SU-DHL-6 (cell line): ENCODE measurements around the gene RAN.
"Not testable (repeated sequence)": the region's sequence is repeated elsewhere in the genome, so short reads cannot be mapped to it uniquely, and the experiment has no call there.

ENCODE experiments used
- H2AFZ ChIP-seq: fragments of 200-600 bp; sonication (generic); 2 replicates; pipeline ENCODE4 v1.6.1; 2014; ENCODE audit warnings: low read depth, mild to moderate bottlenecking, moderate library complexity, mixed read lengths, antibody characterized with exemption, low read length; ENCODE audit not compliant: severe bottlenecking
- H3F3A ChIP-seq: fragments of 200-600 bp; shearing (Covaris generic); 2 replicates; pipeline ENCODE4 v1.6.0; 2016; ENCODE audit warnings: antibody characterized with exemption, mild to moderate bottlenecking; ENCODE audit not compliant: insufficient read depth
- H3K27ac ChIP-seq: fragments of 200-600 bp; sonication (generic); 2 replicates; pipeline ENCODE4 v1.5.1; 2016; ENCODE audit warnings: low read depth, mild to moderate bottlenecking, low read length, moderate library complexity, mixed read lengths
- H3K27me3 ChIP-seq: fragments of 200-600 bp; sonication (generic), shearing (Covaris generic); 2 replicates; pipeline ENCODE4 v1.6.0; 2014; ENCODE audit warnings: mild to moderate bottlenecking, low read length
- H3K36me3 ChIP-seq: fragments of 200-600 bp; sonication (generic); 2 replicates; pipeline ENCODE4 v1.6.1; 2014; ENCODE audit warnings: mild to moderate bottlenecking, low read length, mixed read lengths
- H3K4me2 ChIP-seq: fragments of 300-600, 200-600 bp; shearing (Covaris generic), sonication (generic); 2 replicates; pipeline ENCODE4 v1.6.0; 2014; ENCODE audit warnings: low read length, low read depth, mild to moderate bottlenecking; ENCODE audit not compliant: poor library complexity, severe bottlenecking
- H3K4me3 ChIP-seq: fragments of 200-600 bp; sonication (generic); 2 replicates; pipeline ENCODE4 v1.5.1; 2014; ENCODE audit warnings: antibody characterized with exemption, low read length, mild to moderate bottlenecking, mixed read lengths; ENCODE audit not compliant: insufficient read depth, poor library complexity, severe bottlenecking
- H3K79me2 ChIP-seq: fragments of 200-600 bp; sonication (generic); 2 replicates; pipeline ENCODE4 v1.6.1; 2014; ENCODE audit warnings: mild to moderate bottlenecking, low read length, moderate library complexity; ENCODE audit not compliant: insufficient read depth
- H3K9ac ChIP-seq: fragments of 200-600 bp; sonication (generic); 2 replicates; pipeline ENCODE4 v1.7.0; 2014; ENCODE audit warnings: mild to moderate bottlenecking, low read length
- H3K9me2 ChIP-seq: fragments of 200-600 bp; sonication (generic); replicated peaks from 2 replicates; pipeline ENCODE4 v1.6.1; 2014; ENCODE audit warnings: low read length; ENCODE audit not compliant: insufficient read depth
- H3K9me3 ChIP-seq: fragments of 200-600 bp; sonication (generic); 2 replicates; pipeline ENCODE4 v1.6.1; 2014; ENCODE audit warnings: low read length, mixed read lengths; ENCODE audit not compliant: insufficient read depth
- H4K20me1 ChIP-seq: fragments of 200-600 bp; sonication (generic); 2 replicates; pipeline ENCODE4 v1.6.1; 2014; ENCODE audit warnings: low read depth, mild to moderate bottlenecking, antibody characterized with exemption, low read length, moderate library complexity, mixed read lengths
- EZH2phosphoT487 ChIP-seq: fragments of 200-600 bp; sonication (generic), shearing (Covaris generic); conservative IDR thresholded peaks from 2 replicates; pipeline ENCODE4 v1.6.1; 2018; ENCODE audit warnings: mild to moderate bottlenecking, antibody characterized with exemption, low read length, moderate library complexity, mixed read lengths
- TF ChIP-seq, protein P1 (sequence below): fragments of 200-600 bp; sonication (generic); IDR thresholded peaks from one replicate; pipeline ENCODE4 v1.5.1; 2017; ENCODE audit warnings: antibody characterized with exemption, mild to moderate bottlenecking, low read length, moderate library complexity; ENCODE audit not compliant: insufficient read depth, poor library complexity, severe bottlenecking

Gene RAN

DNA sequence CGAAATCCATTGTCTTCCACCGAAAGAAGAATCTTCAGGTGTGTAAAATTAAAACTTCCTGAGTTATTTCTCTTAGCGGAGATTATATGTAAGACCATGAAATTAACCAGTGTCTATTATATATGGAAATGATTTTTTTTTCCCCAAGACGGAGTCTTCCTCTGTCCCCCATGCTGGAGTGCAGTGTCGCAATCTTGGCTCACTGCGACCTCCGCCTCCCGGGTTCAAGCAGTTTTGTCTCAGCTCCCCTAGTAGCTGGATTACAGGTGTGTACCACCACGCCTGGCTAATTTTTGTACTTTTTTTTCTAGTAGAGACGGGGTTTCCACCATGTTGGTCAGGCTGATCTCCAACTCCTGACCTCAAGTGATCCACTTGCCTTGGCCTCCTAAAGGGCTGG is 2.8 kb downstream of the RAN start:
- peaks cover 30% of the 10 kb centered on the region for H3K79me2 ChIP-seq
- no peaks in the 10 kb centered on the region for H3K9me3 ChIP-seq
- no peaks in the 10 kb centered on the region for H3K27me3 ChIP-seq
- no peak overlapping the region for H2AFZ ChIP-seq
- peaks cover 37% of the 10 kb centered on the region for H4K20me1 ChIP-seq
- no peak overlapping the region for H3K4me3 ChIP-seq
- no peaks in the 10 kb centered on the region for H3K9me2 ChIP-seq
- H3K27ac ChIP-seq: no peak overlapping the region
- H3F3A ChIP-seq: peaks cover 85% of the 10 kb centered on the region
- H3K36me3 ChIP-seq: peaks cover 44% of the 10 kb centered on the region
- TF ChIP-seq EZH2phosphoT487: no peak
- TF ChIP-seq, protein P1, sequence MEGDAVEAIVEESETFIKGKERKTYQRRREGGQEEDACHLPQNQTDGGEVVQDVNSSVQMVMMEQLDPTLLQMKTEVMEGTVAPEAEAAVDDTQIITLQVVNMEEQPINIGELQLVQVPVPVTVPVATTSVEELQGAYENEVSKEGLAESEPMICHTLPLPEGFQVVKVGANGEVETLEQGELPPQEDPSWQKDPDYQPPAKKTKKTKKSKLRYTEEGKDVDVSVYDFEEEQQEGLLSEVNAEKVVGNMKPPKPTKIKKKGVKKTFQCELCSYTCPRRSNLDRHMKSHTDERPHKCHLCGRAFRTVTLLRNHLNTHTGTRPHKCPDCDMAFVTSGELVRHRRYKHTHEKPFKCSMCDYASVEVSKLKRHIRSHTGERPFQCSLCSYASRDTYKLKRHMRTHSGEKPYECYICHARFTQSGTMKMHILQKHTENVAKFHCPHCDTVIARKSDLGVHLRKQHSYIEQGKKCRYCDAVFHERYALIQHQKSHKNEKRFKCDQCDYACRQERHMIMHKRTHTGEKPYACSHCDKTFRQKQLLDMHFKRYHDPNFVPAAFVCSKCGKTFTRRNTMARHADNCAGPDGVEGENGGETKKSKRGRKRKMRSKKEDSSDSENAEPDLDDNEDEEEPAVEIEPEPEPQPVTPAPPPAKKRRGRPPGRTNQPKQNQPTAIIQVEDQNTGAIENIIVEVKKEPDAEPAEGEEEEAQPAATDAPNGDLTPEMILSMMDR: no peak
- 0 out of 2 replicates have a peak overlapping the region, but pooled peaks have one; percentile 99 for H3K9ac ChIP-seq
- H3K4me2 ChIP-seq: peak overlapping the region; percentile 78

DNA sequence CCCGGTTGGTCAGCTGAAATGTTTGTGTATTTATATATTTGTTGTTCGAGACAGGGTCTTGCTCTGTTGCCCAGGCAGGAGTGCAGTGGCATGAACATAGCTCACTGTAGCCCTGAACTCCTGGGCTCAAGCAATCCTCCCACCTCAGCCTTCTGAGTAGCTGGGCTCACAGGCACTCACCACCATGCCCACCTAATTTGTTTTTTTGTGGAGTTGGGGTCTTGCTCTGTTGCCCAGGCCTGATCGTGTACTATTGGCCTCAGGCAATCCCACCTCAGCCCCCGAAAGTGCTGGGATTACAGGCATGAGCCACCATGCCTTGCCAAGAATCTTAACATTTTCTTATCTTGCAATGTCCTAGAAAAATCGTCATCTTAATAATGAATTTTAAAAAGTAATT is 3.3 kb downstream of the RAN start:
- H4K20me1 ChIP-seq: peaks cover 37% of the 10 kb centered on the region
- H3K4me3 ChIP-seq: no peak overlapping the region
- TF ChIP-seq, protein P1: no peak
- TF ChIP-seq EZH2phosphoT487: no peak
- H2AFZ ChIP-seq: no peak overlapping the region
- H3K27me3 ChIP-seq: no peaks in the 10 kb centered on the region
- peaks cover 30% of the 10 kb centered on the region for H3K79me2 ChIP-seq
- peaks cover 44% of the 10 kb centered on the region for H3K36me3 ChIP-seq
- H3F3A ChIP-seq: peaks cover 82% of the 10 kb centered on the region
- no peak overlapping the region for H3K9ac ChIP-seq
- no peaks in the 10 kb centered on the region for H3K9me3 ChIP-seq
- no peaks in the 10 kb centered on the region for H3K9me2 ChIP-seq
- no peak overlapping the region for H3K27ac ChIP-seq
- H3K4me2 ChIP-seq: peak overlapping the region; percentile 78

DNA sequence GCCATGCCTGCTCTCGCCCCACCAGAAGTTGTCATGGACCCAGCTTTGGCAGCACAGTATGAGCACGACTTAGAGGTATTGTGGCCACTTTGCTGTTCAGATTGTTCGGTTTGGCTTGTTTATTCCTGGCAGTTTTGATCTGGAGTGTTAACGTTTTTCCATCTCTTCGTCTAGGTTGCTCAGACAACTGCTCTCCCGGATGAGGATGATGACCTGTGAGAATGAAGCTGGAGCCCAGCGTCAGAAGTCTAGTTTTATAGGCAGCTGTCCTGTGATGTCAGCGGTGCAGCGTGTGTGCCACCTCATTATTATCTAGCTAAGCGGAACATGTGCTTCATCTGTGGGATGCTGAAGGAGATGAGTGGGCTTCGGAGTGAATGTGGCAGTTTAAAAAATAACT is 3.8 kb downstream of the RAN start:
- H3K9ac ChIP-seq, H2AFZ ChIP-seq, H3K27me3 ChIP-seq, H3K9me3 ChIP-seq, H3K4me2 ChIP-seq, H3K27ac ChIP-seq, H3K4me3 ChIP-seq, H3K9me2 ChIP-seq: not testable (repeated sequence)
- peaks cover 44% of the 10 kb centered on the region for H3K36me3 ChIP-seq
- H3F3A ChIP-seq: peaks cover 77% of the 10 kb centered on the region
- peaks cover 30% of the 10 kb centered on the region for H3K79me2 ChIP-seq
- H4K20me1 ChIP-seq: peaks cover 37% of the 10 kb centered on the region

DNA sequence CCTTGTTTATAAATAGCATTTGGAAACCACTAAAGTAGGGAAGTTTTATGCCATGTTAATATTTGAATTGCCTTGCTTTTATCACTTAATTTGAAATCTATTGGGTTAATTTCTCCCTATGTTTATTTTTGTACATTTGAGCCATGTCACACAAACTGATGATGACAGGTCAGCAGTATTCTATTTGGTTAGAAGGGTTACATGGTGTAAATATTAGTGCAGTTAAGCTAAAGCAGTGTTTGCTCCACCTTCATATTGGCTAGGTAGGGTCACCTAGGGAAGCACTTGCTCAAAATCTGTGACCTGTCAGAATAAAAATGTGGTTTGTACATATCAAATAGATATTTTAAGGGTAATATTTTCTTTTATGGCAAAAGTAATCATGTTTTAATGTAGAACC is 4.4 kb downstream of the RAN start:
- Histone ChIP-seq H3K9me2 (no peaks in the 10 kb centered on the region), H3K4me3 (no peak overlapping the region), H2AFZ (no peak overlapping the region), H4K20me1 (peaks cover 37% of the 10 kb centered on the region), H3K79me2 (peaks cover 30% of the 10 kb centered on the region), H3K27me3 (no peaks in the 10 kb centered on the region), H3K4me2 (peak overlapping the region; percentile 26), H3K9ac (no peak overlapping the region), H3F3A (peaks cover 73% of the 10 kb centered on the region), H3K36me3 (peaks cover 44% of the 10 kb centered on the region), H3K27ac (no peak overlapping the region), H3K9me3 (no peaks in the 10 kb centered on the region)
- TF ChIP-seq, protein P1: no peak
- TF ChIP-seq EZH2phosphoT487: no peak
